ENCODE results near the gene IRF9.

Gene IRF9

DNA sequence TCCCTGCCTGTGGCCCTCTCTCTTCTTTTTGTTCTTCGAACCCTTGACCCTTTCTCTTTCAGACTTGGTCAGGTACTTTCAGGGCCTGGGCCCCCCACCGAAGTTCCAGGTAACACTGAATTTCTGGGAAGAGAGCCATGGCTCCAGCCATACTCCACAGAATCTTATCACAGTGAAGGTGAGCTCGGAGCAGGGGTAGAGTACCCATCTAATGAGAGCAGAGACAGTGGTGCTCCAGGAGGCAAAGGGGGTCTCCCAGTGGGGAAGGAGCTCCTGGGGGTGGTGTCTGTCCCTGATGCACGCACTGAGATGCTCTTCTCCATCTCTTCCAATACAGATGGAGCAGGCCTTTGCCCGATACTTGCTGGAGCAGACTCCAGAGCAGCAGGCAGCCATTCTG, 4.7 kb downstream of the IRF9 start:
- Histone ChIP-seq H3K4me3 (no peak overlapping the region), H3K36me3 (replicated peaks) (peaks cover 31% of the 10 kb centered on the region), H3K27me3 (ENCODE audit: low read depth) (no peaks in the 10 kb centered on the region), H3K4me1 (peaks cover 3% of the 10 kb centered on the region; the same call in 1 of the 2 replicates), H3K9me3 (no peaks in the 10 kb centered on the region)
- in situ Hi-C loops (cut with MboI; ENCODE audit: low sequenced_read_pairs): no loop called here
- DNase-seq (ENCODE audit: low spot score in 2 of 2): no peak

DNA sequence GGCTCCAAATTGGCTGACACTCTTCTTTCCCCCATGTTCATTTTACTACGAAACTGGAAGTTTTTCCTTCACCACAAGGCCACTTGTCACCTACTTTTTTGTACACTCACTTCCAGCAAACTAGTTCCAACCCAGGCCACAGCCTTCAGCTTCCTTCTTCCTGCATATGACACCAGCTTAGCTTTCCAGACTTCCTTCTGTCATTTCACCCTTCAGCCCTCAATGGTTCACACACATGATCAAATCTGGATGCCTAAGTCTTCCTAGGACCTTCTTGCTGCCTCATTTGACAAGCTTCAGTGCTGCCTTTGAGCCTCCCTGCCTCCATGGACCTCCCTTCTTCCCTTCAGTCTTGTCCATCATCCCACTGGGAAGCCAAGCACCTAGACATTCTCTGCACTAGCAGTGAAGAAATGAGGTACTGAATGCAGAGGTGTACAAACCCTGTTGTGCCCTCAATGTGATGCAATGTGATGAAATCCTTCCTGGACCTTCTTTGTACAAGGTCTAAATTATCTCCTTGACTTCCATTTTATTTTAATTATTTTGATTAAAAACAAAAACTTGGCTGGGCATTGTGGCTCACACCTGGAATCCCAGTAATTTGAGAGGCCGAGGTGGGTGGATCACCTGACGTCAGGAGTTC, 6.5 kb downstream of the IRF9 start:
- Histone ChIP-seq H3K4me3 (no peak overlapping the region), H3K9me3 (no peaks in the 10 kb centered on the region), H3K4me1 (no peaks in the 10 kb centered on the region), H3K27me3 (ENCODE audit: low read depth) (no peaks in the 10 kb centered on the region), H3K36me3 (replicated peaks) (peaks cover 26% of the 10 kb centered on the region)
- no peak for DNase-seq (ENCODE audit: low spot score in 2 of 2)
- in situ Hi-C loops (cut with MboI; ENCODE audit: low sequenced_read_pairs): no loop called here

DNA sequence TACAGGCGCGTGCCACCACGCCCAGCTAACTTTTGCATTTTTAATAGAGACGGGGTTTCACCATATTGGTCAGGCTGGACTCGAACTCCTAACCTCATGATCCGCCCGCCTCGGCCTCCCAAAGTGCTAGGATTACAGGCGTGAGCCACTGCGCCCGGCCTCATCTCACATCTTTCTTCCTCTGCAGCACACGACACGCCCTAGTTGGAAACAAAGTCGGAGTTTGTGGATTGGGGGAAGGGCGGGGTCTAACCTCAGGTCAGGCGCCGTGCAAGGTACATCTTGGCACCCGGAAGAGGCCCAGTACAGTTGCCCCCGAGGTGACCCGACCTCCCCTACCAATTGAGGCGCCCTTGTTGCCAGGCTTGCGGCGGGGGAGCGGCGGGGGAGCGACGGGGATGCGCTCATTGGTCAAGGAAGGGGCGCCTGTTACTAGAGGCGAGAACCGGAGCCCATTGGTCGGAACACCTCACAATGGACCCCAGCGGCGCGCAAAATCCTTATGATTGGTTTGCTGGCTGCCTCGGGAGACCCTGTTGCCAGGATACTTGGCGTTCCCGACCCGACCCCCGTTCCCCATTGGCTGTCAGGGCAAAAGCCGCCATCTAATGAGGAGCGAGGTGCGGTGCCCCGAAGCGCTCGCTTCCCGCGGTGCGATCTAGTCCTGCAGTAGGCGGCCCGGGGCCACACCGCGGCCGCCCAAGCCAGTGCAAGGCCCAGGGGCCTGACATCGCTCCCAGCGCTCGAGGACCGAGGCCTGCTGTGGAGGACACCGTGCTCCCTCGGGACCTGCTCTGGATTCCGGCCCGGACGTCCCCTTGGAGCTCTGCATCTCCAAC, 10.6 kb downstream of the IRF9 start, which contains the start of gene REC8:
TSS of gene REC8 (plus strand) at position 659 of the 839 bp plus-strand sequence. CDS start 473 bp downstream, outside the sequence.
- H3K9me3 ChIP-seq: no peaks in the 10 kb centered on the region
- no peaks in the 10 kb centered on the region for H3K27me3 ChIP-seq (ENCODE audit: low read depth)
- H3K4me3 ChIP-seq: no peak within 1 kb of the TSS
- H3K36me3 ChIP-seq (replicated peaks): no peaks in the 10 kb centered on the region
- no peaks in the 10 kb centered on the region for H3K4me1 ChIP-seq
- in situ Hi-C loops (cut with MboI; ENCODE audit: low sequenced_read_pairs): no loop called here
- no peak for DNase-seq (ENCODE audit: low spot score in 2 of 2)

DNA sequence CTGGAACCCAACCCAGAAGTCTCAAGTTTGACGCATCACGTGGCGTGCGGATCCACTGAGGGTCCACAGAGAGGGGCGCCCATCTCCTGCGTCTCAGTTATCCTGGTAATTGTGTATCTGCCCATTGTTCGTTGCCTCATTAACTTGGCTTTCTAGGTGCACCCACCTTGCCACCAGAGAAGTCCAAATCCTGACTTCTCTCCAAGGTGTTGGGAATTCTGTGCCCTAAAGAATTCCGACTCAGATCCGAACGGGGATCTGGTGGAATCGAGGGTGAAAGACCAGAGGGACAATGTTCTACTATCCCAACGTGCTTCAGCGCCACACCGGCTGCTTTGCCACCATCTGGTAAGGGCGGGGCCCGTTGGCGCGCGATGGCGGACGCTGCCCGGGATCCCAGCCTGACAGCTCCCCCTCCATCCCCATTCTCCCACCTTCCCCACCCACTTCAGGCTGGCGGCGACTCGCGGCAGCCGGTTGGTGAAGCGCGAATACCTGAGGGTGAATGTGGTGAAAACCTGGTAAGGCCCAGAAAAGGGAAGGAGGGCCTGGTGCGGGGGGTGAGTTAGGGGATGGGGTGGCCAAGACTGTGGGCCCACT, 11.3 kb downstream of the IRF9 start:
- no peaks in the 10 kb centered on the region for H3K27me3 ChIP-seq (ENCODE audit: low read depth)
- in situ Hi-C loops (cut with MboI; ENCODE audit: low sequenced_read_pairs): no loop called here
- no peak for DNase-seq (ENCODE audit: low spot score in 2 of 2)
- H3K4me3 ChIP-seq: no peak overlapping the region
- no peaks in the 10 kb centered on the region for H3K9me3 ChIP-seq
- no peaks in the 10 kb centered on the region for H3K4me1 ChIP-seq
- no peaks in the 10 kb centered on the region for H3K36me3 ChIP-seq (replicated peaks)

DNA sequence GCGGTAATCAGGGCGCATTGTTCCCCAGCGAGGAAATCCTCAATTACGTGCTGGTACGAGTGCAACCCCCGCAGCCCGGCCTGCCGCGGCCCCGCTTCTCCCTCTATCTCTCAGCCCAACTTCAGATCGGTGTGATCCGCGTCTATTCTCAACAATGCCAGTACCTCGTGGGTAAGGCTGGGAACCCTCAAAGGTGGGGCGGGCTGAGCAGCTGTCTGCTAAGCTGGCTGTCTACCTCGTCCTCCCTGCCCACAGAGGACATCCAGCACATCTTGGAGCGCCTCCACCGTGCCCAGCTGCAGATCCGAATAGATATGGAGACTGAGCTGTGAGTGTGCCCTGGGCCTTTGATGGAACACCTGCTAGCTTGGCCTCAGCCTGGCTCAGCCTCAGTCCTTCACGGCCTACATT, 11.8 kb downstream of the IRF9 start:
- no peaks in the 10 kb centered on the region for H3K27me3 ChIP-seq (ENCODE audit: low read depth)
- no peaks in the 10 kb centered on the region for H3K9me3 ChIP-seq
- DNase-seq (ENCODE audit: low spot score in 2 of 2): no peak
- H3K4me3 ChIP-seq: no peak overlapping the region
- in situ Hi-C loops (cut with MboI; ENCODE audit: low sequenced_read_pairs): no loop called here
- H3K4me1 ChIP-seq: no peaks in the 10 kb centered on the region
- no peaks in the 10 kb centered on the region; the same call in none of the 2 replicates for H3K36me3 ChIP-seq (replicated peaks)

DNA sequence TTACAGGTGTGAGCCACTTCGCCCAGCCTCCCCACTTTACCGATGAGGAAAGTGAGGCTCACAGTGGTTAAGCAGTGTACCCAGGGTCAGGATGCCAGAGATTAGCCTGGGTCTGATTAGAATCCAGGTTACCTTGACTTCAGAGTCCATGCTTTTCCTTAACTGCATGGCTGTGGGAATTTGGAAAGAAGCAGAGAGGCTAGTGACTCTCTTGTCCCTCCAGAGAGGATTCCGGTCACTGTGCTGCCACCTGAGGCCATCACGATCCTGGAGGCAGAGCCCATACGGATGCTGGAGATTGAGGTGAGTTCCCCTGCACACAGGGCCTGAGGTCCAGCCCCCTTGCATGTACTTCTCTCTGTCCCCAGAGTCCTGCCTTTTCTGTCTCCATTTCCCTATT, 15.5 kb downstream of the IRF9 start:
- peaks cover 35% of the 10 kb centered on the region for H3K36me3 ChIP-seq (replicated peaks)
- DNase-seq (ENCODE audit: low spot score in 2 of 2): no peak
- no peaks in the 10 kb centered on the region for H3K27me3 ChIP-seq (ENCODE audit: low read depth)
- no peak overlapping the region for H3K4me3 ChIP-seq
- H3K4me1 ChIP-seq: no peaks in the 10 kb centered on the region
- in situ Hi-C loops (cut with MboI; ENCODE audit: low sequenced_read_pairs): no loop called here
- H3K9me3 ChIP-seq: no peaks in the 10 kb centered on the region

DNA sequence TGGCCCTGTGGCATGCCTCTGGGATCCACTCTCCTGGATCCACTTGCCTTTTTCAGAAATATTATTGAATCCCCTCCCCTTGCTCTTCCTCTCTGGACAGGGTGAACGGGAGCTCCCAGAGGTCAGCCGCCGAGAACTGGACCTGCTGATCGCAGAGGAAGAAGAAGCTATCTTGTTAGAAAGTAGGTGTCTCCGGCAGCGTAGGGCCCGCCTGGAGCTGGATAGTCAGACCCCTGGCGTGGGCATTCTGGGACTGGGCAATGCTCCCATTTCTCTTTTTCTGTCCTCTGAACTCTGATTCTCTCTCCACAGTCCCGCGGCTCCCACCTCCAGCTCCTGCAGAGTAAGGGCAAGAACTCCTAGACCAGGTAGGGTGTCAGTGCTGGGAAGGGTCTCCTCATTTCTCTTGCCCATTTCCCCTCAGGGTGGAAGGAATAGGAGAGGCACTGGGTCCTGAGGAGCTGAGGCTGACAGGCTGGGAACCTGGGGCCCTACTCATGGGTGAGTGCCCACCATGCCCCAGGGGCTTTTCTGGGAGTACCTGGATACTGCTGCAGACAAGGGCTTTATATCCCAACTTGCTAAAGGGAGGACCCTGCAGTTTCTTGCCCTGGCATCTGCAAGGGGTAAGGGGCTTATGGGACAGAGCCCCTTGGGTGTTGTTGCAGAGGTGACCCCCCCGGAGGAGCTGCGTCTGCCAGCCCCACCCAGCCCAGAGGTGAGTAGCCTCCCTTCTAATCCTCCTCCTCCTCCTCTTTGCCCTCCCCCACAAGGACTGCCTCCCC, 16.2 kb downstream of the IRF9 start:
- Histone ChIP-seq H3K36me3 (replicated peaks) (peaks cover 42% of the 10 kb centered on the region), H3K4me3 (no peak overlapping the region), H3K4me1 (no peaks in the 10 kb centered on the region), H3K27me3 (ENCODE audit: low read depth) (no peaks in the 10 kb centered on the region), H3K9me3 (no peaks in the 10 kb centered on the region)
- DNase-seq (ENCODE audit: low spot score in 2 of 2): no peak
- in situ Hi-C loops (cut with MboI; ENCODE audit: low sequenced_read_pairs): no loop called here

DNA sequence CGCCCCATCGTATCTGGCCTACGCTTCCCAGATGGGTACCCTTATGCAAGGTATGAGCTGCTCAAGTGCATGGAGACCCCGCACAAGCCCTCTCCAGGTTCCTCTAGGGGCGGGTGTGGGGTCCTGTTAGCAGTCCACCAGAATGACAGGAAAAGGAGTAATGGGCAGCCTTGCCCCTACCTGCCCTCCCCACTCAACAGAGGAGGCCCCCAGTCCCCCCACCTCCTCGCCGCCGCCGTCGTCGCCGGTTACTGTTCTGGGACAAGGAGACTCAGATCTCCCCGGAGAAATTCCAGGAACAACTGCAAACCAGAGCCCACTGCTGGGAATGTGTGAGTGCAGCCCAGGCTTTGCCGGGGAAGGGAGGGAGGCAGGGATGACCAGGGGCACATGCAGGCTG, 16.8 kb downstream of the IRF9 start:
- H3K36me3 ChIP-seq (replicated peaks): peaks cover 48% of the 10 kb centered on the region
- DNase-seq (ENCODE audit: low spot score in 2 of 2): no peak
- in situ Hi-C loops (cut with MboI; ENCODE audit: low sequenced_read_pairs): no loop called here
- no peak overlapping the region for H3K4me3 ChIP-seq
- no peaks in the 10 kb centered on the region for H3K27me3 ChIP-seq (ENCODE audit: low read depth)
- no peaks in the 10 kb centered on the region for H3K4me1 ChIP-seq
- no peaks in the 10 kb centered on the region for H3K9me3 ChIP-seq

DNA sequence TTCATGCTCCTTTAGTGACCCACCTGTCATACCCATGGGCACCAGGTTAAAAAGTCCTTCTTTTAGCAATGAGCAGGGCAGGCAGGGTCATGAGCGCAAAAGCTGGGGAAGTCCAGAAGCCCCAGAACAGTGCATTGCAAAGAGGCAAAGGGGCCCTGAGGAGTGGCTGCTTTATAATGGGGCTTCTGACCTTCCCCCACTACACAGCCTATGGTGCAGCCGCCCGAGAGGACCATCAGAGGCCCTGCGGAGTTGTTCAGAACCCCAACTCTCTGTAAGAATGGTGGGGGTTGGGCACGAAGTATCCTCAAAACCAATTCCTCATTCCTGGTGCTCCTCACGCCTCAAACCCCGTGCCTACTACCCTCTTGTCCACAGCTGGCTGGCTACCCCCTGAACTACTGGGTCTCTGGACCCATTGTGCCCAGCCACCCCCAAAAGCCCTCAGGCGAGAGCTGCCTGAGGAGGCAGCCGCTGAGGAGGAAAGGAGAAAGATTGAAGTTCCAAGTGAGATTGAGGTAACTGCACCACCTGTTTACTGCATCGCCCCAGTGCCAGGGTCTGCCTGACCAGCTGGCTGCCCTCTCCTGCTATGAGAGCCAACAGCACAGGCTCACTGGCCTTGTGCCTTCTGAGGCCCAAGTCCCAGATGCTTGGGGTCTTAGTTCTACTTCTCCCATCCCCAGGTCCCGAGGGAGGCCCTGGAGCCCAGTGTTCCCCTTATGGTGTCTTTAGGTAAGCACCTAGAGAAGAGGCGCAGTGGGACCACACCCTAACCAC, 17.5 kb downstream of the IRF9 start:
- DNase-seq (ENCODE audit: low spot score in 2 of 2): no peak
- H3K36me3 ChIP-seq (replicated peaks): peaks cover 55% of the 10 kb centered on the region
- in situ Hi-C loops (cut with MboI; ENCODE audit: low sequenced_read_pairs): no loop called here
- no peaks in the 10 kb centered on the region for H3K9me3 ChIP-seq
- H3K27me3 ChIP-seq (ENCODE audit: low read depth): no peaks in the 10 kb centered on the region
- no peaks in the 10 kb centered on the region for H3K4me1 ChIP-seq
- no peak overlapping the region for H3K4me3 ChIP-seq

DNA sequence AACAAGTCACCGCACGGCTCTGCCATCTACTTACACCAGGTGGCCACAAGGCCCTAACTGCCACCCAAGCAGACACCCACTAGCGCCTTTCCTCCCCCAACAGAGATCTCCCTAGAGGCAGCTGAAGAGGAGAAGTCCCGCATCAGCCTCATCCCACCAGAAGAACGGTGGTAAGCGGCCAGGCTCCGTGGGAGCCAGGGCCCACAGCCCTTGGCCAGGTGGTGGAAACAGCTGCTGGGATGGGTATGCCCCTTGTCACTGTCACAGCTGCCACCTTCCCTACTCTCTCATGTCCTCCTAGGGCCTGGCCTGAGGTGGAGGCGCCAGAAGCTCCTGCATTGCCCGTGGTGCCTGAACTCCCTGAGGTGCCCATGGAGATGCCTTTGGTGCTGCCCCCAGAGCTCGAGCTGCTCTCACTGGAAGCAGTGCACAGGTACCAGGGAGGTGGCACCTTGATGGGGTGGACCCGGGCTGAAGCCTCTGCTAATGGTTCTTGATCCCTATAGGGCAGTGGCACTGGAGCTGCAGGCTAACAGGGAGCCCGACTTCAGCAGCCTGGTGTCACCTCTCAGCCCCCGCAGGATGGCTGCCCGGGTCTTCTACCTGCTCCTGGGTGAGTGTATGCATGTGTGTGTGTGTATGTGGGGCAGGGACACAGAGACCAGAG, 18.4 kb downstream of the IRF9 start:
- Histone ChIP-seq H3K36me3 (replicated peaks) (peaks cover 60% of the 10 kb centered on the region), H3K27me3 (ENCODE audit: low read depth) (no peaks in the 10 kb centered on the region), H3K4me3 (no peak overlapping the region), H3K9me3 (no peaks in the 10 kb centered on the region), H3K4me1 (no peaks in the 10 kb centered on the region)
- no peak for DNase-seq (ENCODE audit: low spot score in 2 of 2)
- in situ Hi-C loops (cut with MboI; ENCODE audit: low sequenced_read_pairs): no loop called here

DNA sequence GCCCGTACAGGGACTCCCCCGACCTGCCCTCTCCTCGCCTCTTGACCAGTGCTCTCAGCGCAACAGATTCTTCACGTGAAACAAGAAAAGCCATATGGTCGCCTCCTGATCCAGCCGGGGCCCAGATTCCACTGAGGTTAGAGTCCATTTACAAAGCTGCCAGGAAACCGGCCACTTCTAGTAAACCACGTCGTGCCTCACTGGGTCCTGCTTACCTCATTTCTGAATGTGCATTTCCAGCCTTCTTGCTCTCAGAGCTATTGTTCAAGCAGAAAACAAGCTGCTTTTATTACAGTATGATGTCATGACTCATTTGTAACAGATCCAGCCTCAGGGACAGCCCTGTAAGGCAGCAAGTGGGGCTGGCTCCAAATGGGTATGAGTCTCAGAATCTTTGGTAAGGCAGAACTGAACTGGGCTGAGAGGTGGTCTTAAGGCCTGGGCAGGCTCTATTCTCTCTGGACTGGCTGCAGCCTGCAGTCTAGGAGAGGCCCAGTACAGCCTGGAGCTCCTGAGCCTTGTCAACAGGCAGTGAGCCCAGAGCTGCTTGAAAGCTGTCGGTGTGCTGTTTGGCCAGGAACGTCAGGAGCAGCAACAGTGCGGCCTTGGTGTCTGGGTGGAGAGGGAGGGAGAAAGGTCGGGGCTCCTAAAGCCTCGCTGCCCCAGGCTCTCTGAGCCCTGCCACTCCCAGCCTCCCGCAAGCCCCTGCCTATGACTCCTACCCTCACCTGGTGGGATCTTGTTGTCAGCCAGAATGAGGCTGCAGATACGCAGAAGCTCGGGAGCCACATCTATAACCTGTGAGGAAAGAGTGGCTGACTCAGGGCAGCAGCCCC, 19.1 kb downstream of the IRF9 start:
- in situ Hi-C loops (cut with MboI; ENCODE audit: low sequenced_read_pairs): no loop called here
- Histone ChIP-seq H3K27me3 (ENCODE audit: low read depth) (no peaks in the 10 kb centered on the region), H3K4me3 (no peak overlapping the region), H3K36me3 (replicated peaks) (peaks cover 67% of the 10 kb centered on the region), H3K4me1 (no peaks in the 10 kb centered on the region), H3K9me3 (no peaks in the 10 kb centered on the region)
- no peak for DNase-seq (ENCODE audit: low spot score in 2 of 2)
